ENCODE data around the gene AUTS2.

DNA sequence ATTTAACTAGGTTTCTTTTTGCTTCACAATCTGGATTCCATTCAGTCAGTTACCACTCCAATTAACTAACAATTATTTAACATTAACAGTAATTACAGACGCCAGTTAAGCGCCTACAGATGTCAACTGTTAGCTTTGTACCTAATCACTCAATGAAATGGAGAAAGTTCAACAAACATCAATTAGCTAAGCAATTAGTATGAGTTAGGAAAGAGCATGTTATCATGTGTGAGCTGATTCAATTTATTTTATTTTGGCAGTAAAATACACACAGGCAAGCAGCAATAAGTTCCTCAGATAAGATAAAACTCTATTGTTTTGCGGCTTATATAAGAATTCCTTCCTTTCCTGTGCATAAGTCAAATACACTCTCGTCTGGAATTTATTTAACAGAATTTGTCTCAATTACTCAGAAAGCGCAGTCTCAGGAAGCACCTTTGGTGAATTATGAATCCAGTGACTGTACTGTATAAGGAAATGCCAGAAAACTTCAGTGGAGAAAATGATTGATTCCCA lies 1106.6 kb downstream of the AUTS2 start:
- TF ChIP-seq, protein P1, sequence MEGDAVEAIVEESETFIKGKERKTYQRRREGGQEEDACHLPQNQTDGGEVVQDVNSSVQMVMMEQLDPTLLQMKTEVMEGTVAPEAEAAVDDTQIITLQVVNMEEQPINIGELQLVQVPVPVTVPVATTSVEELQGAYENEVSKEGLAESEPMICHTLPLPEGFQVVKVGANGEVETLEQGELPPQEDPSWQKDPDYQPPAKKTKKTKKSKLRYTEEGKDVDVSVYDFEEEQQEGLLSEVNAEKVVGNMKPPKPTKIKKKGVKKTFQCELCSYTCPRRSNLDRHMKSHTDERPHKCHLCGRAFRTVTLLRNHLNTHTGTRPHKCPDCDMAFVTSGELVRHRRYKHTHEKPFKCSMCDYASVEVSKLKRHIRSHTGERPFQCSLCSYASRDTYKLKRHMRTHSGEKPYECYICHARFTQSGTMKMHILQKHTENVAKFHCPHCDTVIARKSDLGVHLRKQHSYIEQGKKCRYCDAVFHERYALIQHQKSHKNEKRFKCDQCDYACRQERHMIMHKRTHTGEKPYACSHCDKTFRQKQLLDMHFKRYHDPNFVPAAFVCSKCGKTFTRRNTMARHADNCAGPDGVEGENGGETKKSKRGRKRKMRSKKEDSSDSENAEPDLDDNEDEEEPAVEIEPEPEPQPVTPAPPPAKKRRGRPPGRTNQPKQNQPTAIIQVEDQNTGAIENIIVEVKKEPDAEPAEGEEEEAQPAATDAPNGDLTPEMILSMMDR (IDR thresholded peaks at IDR 0.05) = no peak
- TF ChIP-seq POLR2A (IDR thresholded peaks at IDR 0.05) = no peak

All from thyroid gland (tissue), 4 donors.